H9 (cell line): Measurements from ENCODE around the gene SPSB4. TPM values are rescaled to one million over a fixed set of nuclear protein-coding genes. Genes with fewer than 3 reads are reported as not detected.

Source experiments
- DNase-seq: peaks from one replicate; pipeline ENCODE4 v3.0.0-alpha.2; 2017
- H2AFZ ChIP-seq: one replicate; pipeline ENCODE4 v1.6.1; 2013; ENCODE audit warnings: mild to moderate bottlenecking, low read length, control low read depth, moderate library complexity
- H2AK5ac ChIP-seq: 2 replicates; pipeline ENCODE4 v1.6.1; 2013; ENCODE audit warnings: low read length, control low read depth, mixed read lengths; ENCODE audit not compliant: insufficient read length
- H2BK120ac ChIP-seq: one replicate; pipeline ENCODE4 v1.6.1; 2013; ENCODE audit warnings: low read depth, mild to moderate bottlenecking, low read length, control low read depth, inconsistent platforms; ENCODE audit not compliant: poor library complexity, severe bottlenecking
- H2BK12ac ChIP-seq: 2 replicates; pipeline ENCODE4 v1.6.1; 2013; ENCODE audit warnings: low read length, control low read depth, mixed read lengths, low read depth; ENCODE audit not compliant: insufficient read length
- H2BK15ac ChIP-seq: 2 replicates; pipeline ENCODE4 v1.6.1; 2013; ENCODE audit warnings: low read depth, low read length, control low read depth
- H2BK20ac ChIP-seq: one replicate; pipeline ENCODE4 v1.6.1; 2013; ENCODE audit warnings: low read depth, mild to moderate bottlenecking, low read length, control low read depth, inconsistent platforms; ENCODE audit not compliant: poor library complexity, severe bottlenecking
- H2BK5ac ChIP-seq: 2 replicates; pipeline ENCODE4 v1.6.1; 2013; ENCODE audit warnings: low read length, control low read depth, mixed read lengths; ENCODE audit not compliant: insufficient read length
- H3K14ac ChIP-seq: 2 replicates; pipeline ENCODE4 v1.6.1; 2013; ENCODE audit warnings: low read length, control low read depth; ENCODE audit not compliant: insufficient read depth
- H3K18ac ChIP-seq: 2 replicates; pipeline ENCODE4 v1.6.1; 2013; ENCODE audit warnings: low read depth, mild to moderate bottlenecking, mixed read lengths, low read length, control low read depth; ENCODE audit not compliant: insufficient read length
- H3K23ac ChIP-seq: 2 replicates; pipeline ENCODE4 v1.6.1; 2013; ENCODE audit warnings: low read length, control low read depth, mixed read lengths, low read depth; ENCODE audit not compliant: insufficient read length
- H3K23me2 ChIP-seq: 2 replicates; pipeline ENCODE4 v1.6.1; 2013; ENCODE audit warnings: low read depth, mild to moderate bottlenecking, mixed read lengths, low read length, control low read depth; ENCODE audit not compliant: insufficient read length, poor library complexity, severe bottlenecking
- H3K27ac ChIP-seq: 2 replicates; pipeline ENCODE4 v1.5.1; 2013; ENCODE audit warnings: low read length, control low read depth, mixed read lengths, low read depth; ENCODE audit not compliant: insufficient read length
- H3K27me3 ChIP-seq: 2 replicates; pipeline ENCODE4 v1.6.1; 2013; ENCODE audit warnings: low read length, control low read depth, inconsistent platforms; ENCODE audit not compliant: insufficient read depth
- H3K4ac ChIP-seq: 2 replicates; pipeline ENCODE4 v1.6.1; 2013; ENCODE audit warnings: low read depth, mild to moderate bottlenecking, control low read depth, inconsistent platforms, low read length, moderate library complexity
- H3K4me1 ChIP-seq: 2 replicates; pipeline ENCODE4 v1.6.1; 2013; ENCODE audit warnings: low read length, control low read depth, inconsistent platforms; ENCODE audit not compliant: insufficient read depth
- H3K4me2 ChIP-seq: 2 replicates; pipeline ENCODE4 v1.6.1; 2013; ENCODE audit warnings: low read length, control low read depth, mixed read lengths; ENCODE audit not compliant: insufficient read length, insufficient read depth
- H3K56ac ChIP-seq: 2 replicates; pipeline ENCODE4 v1.6.1; 2013; ENCODE audit warnings: low read depth, mild to moderate bottlenecking, mixed read lengths, low read length, control low read depth; ENCODE audit not compliant: insufficient read length
- H3K79me1 ChIP-seq: 2 replicates; pipeline ENCODE4 v1.6.1; 2013; ENCODE audit warnings: low read depth, mild to moderate bottlenecking, moderate library complexity, low read length, control low read depth, inconsistent platforms; ENCODE audit not compliant: insufficient read depth, poor library complexity, severe bottlenecking
- H3K79me2 ChIP-seq: 2 replicates; pipeline ENCODE4 v1.6.1; 2013; ENCODE audit warnings: low read length, control low read depth, inconsistent platforms; ENCODE audit not compliant: insufficient read depth
- H3K9ac ChIP-seq: 2 replicates; pipeline ENCODE4 v1.6.1; 2013; ENCODE audit warnings: low read length, control low read depth, mixed read lengths; ENCODE audit not compliant: insufficient read length; ENCODE audit errors: extremely low read depth
- H3K9me3 ChIP-seq: one replicate; pipeline ENCODE4 v1.6.1; 2013; ENCODE audit warnings: low read depth, low read length, inconsistent platforms; ENCODE audit not compliant: control insufficient read depth
- H3T11ph ChIP-seq: one replicate; pipeline ENCODE4 v1.6.1; 2013; ENCODE audit warnings: mild to moderate bottlenecking, low read length, control low read depth, inconsistent platforms
- H4K20me1 ChIP-seq: one replicate; pipeline ENCODE4 v1.6.1; 2013; ENCODE audit not compliant: control insufficient read depth, insufficient read length, insufficient read depth
- H4K5ac ChIP-seq: 2 replicates; pipeline ENCODE4 v1.6.1; 2013; ENCODE audit warnings: low read depth, mild to moderate bottlenecking, mixed read lengths, low read length, control low read depth; ENCODE audit not compliant: insufficient read length
- H4K8ac ChIP-seq: replicated peaks from 2 replicates; pipeline ENCODE4 v1.6.1; 2013; ENCODE audit warnings: low read length, control low read depth, mixed read lengths, low read depth; ENCODE audit not compliant: insufficient read length
- H4K91ac ChIP-seq: 2 replicates; pipeline ENCODE4 v1.6.1; 2013; ENCODE audit warnings: low read depth, mild to moderate bottlenecking, moderate library complexity, mixed read lengths, low read length, control low read depth; ENCODE audit not compliant: insufficient read length
- H3K27ac Mint-ChIP-seq, 3 experiments: 2 replicates in 2 of 3; 3 replicates in 1 of 3; pipeline ENCODE4 v1.8.0; 2020 to 2021; ENCODE audit warnings: mixed read lengths in 3 of 3, mild to moderate bottlenecking in 1 of 3, moderate library complexity in 1 of 3
- H3K27me3 Mint-ChIP-seq: 2 replicates; pipeline ENCODE4 v1.8.0; 2021; ENCODE audit warnings: low read depth, mild to moderate bottlenecking, moderate library complexity, mixed read lengths
- H3K36me3 Mint-ChIP-seq, 3 experiments: 2 replicates in 2 of 3; 3 replicates in 1 of 3; pipeline ENCODE4 v1.8.0; 2020 to 2021; ENCODE audit warnings: low read depth in 3 of 3, mixed read lengths in 3 of 3; ENCODE audit not compliant: insufficient read depth in 1 of 3
- H3K4me1 Mint-ChIP-seq, 2 experiments: 2 replicates each; pipeline ENCODE4 v1.8.0; 2020; ENCODE audit warnings: mixed read lengths in 2 of 2
- H3K4me3 Mint-ChIP-seq, 2 experiments: 2 replicates in 1 of 2; 3 replicates in 1 of 2; pipeline ENCODE4 v1.8.0; 2020 to 2021; ENCODE audit warnings: mild to moderate bottlenecking in 2 of 2, mixed read lengths in 2 of 2, moderate library complexity in 1 of 2
- H3K9me3 Mint-ChIP-seq, 2 experiments: 2 replicates in 1 of 2; 3 replicates in 1 of 2; pipeline ENCODE4 v1.8.0; 2020; ENCODE audit warnings: mild to moderate bottlenecking in 2 of 2, mixed read lengths in 2 of 2, moderate library complexity in 1 of 2
- CTCF ChIP-seq: fragments of 200-600 bp; sonication (generic); conservative IDR thresholded peaks from 3 replicates; pipeline ENCODE4 v1.8.0; 2021; ENCODE audit warnings: antibody characterized with exemption, mild to moderate bottlenecking
- WGBS: extraction: QIAGEN DNeasy Blood & Tissue Kit; methylation state at CpG from one replicate; pipeline ENCODE4 v1.1.7; 2013; ENCODE audit warnings: missing lambda C conversion rate, low lambda C conversion rate, mixed read lengths; ENCODE audit not compliant: insufficient read length; ENCODE audit errors: extremely low coverage; 5-methylcytosine and 5-hydroxymethylcytosine counted together
- total RNA-seq: library from RNA; stranded (reverse); gene quantifications from 2 replicates; pipeline ENCODE4 v1.2.1, GENCODE V29; 2021

SPSB4 gene
- total RNA-seq, 1 experiment from 2014 or later, result 6.2 TPM

GRCh38 chr3:141104151-141104821 is 53.1 kb downstream of the SPSB4 start:
- H4K5ac ChIP-seq, result no peak overlapping the region
- H4K20me1 ChIP-seq, result no peaks in the 10 kb centered on the region
- H3K79me2 ChIP-seq, result no peaks in the 10 kb centered on the region
- no peaks in the 10 kb centered on the region for H3K9me3 ChIP-seq
- H2BK15ac ChIP-seq, result no peak overlapping the region
- Mint-ChIP-seq H3K27ac (peak overlapping the region in 1 of 3 experiments; percentile 74; a peak in 1 of 7 replicates), H3K4me1 (peaks cover 17 to 18% of the 10 kb centered on the region in 2 experiments), H3K4me3 (no peak overlapping the region), H3K9me3 (peaks cover 3 to 7% of the 10 kb centered on the region in 2 experiments; a peak in 3 of 5 replicates), H3K36me3 (peaks cover 4 to 10% (median 5%) of the 10 kb centered on the region in 3 experiments; a peak in 6 of 7 replicates), H3K27me3 (0 out of 2 replicates have a peak, but pooled peaks cover 1% of the 10 kb centered on the region)
- no peak overlapping the region for H3K23ac ChIP-seq
- no peak overlapping the region for H2AK5ac ChIP-seq
- no peak overlapping the region for H3K4me2 ChIP-seq
- DNase-seq, result no peak
- no peak overlapping the region for H3K9ac ChIP-seq
- H2BK12ac ChIP-seq, result no peak overlapping the region
- no peak overlapping the region for H2BK5ac ChIP-seq
- H2AFZ ChIP-seq, result no peak overlapping the region
- no peaks in the 10 kb centered on the region for H3K27me3 ChIP-seq
- H3K4ac ChIP-seq, result no peak overlapping the region
- no peak overlapping the region for H3K56ac ChIP-seq
- no peak overlapping the region for H3K14ac ChIP-seq
- no peaks in the 10 kb centered on the region for H3K4me1 ChIP-seq
- no peak for TF ChIP-seq CTCF
- no peak overlapping the region for H2BK20ac ChIP-seq
- no peak overlapping the region for H3K18ac ChIP-seq
- no peak overlapping the region for H4K91ac ChIP-seq
- H3K79me1 ChIP-seq, result no peaks in the 10 kb centered on the region
- H3T11ph ChIP-seq, result no peak overlapping the region
- no peak overlapping the region for H2BK120ac ChIP-seq
- no peak overlapping the region for H4K8ac ChIP-seq
- H3K23me2 ChIP-seq, result no peaks in the 10 kb centered on the region
- no peak overlapping the region for H3K27ac ChIP-seq
- no CpG with 5 or more reads among the region's 12 CpGs for WGBS
